Measurements from ENCODE around the gene TLE2. TPM values are rescaled to one million over a fixed set of nuclear protein-coding genes. Genes with fewer than 3 reads are reported as not detected.
"Not testable (repeated sequence)": the region's sequence is repeated elsewhere in the genome, so short reads cannot be mapped to it uniquely, and the experiment has no call there.

The TLE2 gene
- total RNA-seq, 1 donor from 2014 or later: 20.6 TPM

- DNase-seq (ENCODE audit: low read depth, low spot score): no peak
Observed at GRCh38 chr19:3056417-3057088, 27.5 kb upstream of the TLE2 start.

GRCh38 chr19:3055741-3056416, 26.8 kb upstream of the TLE2 start:
- no peak for DNase-seq (ENCODE audit: low read depth, low spot score)

- no peak for DNase-seq (ENCODE audit: low read depth, low spot score)
Observed at GRCh38 chr19:3054972-3055740, 26.1 kb upstream of the TLE2 start.

GRCh38 chr19:3054265-3054971, 25.3 kb upstream of the TLE2 start:
- no peak for DNase-seq (ENCODE audit: low read depth, low spot score)

DNA sequence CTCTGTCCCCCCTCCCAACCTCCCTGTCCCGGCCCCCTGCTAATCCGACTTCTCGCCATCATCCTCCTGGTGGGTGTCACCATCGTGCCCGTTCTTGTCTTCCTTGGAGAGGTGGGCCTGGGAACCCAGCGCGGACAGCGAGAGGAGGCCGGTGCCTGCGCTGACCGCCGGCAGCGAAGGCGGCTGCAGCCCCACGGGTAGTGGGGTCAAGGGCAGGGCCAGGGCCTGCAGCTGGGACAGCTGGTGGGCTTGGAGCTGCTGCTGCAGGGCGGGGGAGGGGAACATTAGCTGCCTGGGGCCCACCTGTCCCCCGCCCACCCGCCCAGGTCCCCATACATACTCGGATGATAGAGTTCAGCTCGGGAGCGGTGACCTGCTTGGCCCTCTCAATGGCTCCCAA, 24.7 kb upstream of the TLE2 start:
- DNase-seq (ENCODE audit: low read depth, low spot score): no peak

GRCh38 chr19:3053218-3053621, 24.1 kb upstream of the TLE2 start:
- DNase-seq (ENCODE audit: low read depth, low spot score): no peak

DNA sequence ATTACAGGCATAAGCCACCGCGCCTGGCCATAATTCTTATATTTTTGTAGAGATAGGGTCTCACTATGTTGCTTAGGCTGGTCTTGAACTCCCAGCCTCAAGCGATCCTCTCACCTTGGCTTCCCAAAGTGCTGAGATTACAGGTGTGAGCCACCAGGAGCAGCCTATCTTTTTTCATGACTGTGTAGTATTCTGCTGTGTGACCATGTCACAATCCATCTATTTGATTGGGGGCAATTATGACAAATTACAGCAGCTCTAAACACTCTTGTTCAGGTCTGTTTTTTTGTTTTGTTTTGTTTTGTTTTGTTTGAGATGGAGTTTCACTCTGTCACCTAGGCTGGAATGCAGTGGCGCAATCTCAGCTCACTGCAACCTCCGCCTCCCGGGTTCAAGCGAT, 20.9 kb upstream of the TLE2 start:
- not testable (repeated sequence) for DNase-seq (ENCODE audit: low read depth, low spot score)

- DNase-seq (ENCODE audit: low read depth, low spot score): no peak
Observed at GRCh38 chr19:3049089-3049488, 20.0 kb upstream of the TLE2 start.

DNA sequence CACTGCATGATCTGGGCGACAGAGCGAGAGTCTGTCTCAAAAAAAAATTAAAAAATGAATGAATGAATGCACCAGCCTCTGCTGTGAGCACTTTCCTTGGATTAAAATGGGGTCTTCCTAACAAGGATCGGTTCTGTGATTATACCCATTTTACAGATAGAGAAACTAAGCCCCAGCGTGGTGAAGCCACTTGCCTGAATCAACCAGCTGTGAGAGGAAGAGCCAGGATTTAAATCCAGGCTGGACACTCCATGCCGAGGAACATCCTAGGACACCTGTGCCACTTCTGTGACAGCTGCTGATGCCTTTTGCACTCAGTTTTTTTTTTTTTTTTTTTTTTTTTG, 19.1 kb upstream of the TLE2 start:
- DNase-seq (ENCODE audit: low read depth, low spot score): no peak

- no peak for DNase-seq (ENCODE audit: low read depth, low spot score)
Observed at GRCh38 chr19:3047496-3048189, 18.6 kb upstream of the TLE2 start.

DNA sequence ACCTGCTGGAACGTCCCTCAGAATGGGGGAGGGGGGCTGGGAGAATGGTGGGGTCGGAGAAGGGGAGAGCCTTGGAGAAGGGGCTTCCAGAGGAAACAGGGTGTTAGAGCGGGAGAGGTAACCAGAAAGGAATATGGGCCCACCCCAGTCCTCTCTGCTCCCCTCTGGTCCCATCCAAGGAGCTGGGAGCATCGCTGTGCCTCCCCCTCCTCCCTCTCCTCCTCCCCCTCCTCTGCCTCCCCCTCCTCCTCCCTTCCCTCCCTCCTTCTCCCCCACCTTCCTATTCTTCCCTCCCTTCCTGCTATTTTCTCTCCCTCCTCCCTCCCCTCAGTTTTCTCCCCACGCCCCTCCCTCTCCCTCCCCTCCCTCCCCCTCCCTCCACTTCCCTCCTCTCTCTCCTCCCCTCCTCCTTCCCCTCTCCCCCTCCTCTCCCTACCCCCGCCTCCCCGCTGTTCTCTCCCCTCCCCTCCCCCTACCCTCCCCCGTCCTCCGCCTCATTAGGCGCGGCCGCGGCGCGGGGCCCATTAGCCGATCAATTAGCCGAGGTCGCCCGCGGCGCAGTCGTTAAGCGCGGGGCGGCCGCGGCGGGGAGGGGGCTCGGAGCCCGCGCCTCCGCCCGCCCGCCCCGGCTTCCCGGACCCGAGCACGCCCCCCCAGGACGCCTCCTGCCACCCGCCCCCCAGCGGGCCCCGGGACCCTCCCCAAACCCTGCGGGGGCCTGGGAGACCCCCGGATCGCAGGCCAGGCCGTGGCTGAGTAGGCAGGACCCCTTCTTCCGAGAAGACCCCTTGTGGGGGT, 17.8 kb upstream of the TLE2 start:
- no peak for DNase-seq (ENCODE audit: low read depth, low spot score)

DNA sequence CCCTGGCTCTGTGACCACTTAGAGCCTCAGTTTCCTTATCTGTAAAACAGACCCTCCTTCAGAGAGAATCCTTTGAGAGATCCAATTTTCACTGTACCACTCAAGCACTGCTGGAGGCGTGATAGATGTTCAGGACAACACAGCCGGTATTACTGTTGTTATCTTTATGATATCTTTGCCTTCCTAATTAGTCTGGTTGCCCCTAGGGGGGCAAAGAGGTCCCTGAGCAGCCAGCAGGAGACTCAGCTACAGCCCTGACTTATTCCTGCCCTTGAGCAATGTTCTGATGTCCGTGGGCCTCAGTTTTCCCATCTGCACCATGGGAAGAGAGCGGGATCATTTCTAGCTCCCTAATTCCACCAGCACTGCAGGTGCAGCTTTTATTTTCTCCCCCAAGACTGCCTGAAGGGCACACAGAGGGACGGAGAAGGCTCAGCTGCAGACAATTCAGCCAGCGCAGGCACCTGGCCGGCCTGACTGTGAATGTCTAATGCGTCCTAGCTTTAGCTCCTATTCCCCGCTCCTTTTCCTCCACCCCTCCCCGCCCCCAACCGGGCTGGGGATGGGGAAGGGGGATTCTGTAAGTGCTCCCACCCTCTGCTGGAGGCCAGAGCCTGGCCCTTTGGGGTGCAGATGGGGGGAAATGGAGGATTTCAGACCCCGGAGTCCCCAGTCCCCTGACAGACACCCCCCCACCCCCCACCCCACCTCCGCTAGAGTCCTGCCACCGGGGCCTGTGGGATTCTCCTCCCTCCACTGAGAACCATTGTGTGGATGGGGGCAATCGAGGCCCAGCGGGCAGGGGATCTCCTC, 17.0 kb upstream of the TLE2 start:
- no peak for DNase-seq (ENCODE audit: low read depth, low spot score)

DNA sequence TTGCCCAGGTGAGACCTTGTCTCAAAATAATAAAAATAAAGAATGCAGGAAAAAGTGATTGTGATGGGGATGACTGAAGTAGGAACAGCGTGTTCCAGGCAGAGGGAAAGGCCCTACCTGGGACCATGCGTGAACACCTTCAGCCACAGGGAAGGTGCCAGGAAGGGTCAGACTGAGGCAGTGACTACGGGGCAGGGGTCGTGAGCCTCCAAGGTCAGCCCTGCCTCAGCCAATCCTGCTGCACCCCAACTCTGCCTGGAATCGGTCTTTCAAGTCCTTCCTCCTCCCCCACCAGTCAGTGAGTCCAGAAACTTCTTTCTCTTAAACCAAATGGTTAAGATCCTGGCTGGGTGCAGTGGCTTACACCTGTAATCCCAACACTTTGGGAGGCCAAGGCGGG, 16.1 kb upstream of the TLE2 start:
- DNase-seq (ENCODE audit: low read depth, low spot score): no peak

- no peak for DNase-seq (ENCODE audit: low read depth, low spot score)
Observed at GRCh38 chr19:3042621-3043267, 13.7 kb upstream of the TLE2 start.

DNA sequence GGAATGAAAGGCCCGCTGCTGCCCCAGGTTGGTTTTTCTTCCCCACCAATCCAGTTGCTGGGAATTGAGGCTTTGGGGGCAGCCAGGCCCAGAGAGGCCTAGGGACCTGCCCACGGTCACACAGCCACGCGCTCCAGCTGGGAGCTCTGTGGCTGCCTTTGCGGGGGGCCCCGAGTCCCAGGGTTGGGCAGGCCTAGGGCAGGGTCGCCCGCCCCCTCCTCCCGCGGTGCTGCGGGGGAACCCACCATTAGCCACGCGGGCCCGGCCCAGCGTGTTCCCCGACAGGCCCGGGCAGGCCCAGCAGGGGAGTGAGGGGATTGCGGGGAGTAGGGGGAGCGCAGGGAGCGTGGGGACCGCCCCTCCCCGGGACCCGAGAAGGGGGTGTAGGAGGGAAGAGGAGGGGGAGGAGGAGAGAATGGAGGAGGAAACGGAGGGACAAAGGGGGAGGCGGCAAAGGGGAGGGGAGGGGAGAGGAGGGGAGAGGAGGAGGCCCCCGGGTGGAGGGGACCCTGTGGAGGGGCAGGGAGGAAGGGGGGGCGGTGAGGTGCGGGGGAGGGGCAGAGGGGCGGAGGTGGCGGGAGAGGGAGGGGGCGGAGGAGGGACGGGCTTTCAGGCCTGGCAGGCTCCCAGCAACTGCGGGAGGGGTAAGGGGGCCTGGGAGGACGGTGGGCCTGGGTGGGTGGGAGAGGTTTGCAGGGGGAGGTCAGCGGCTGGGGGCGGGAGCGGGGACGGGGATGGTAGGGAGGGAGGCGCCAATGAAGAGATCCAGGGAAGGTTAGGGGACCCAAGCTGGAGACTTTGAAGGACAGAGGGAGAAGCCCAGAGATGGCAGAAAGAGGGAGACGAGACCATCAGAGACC, 12.9 kb upstream of the TLE2 start:
- no peak for DNase-seq (ENCODE audit: low read depth, low spot score)

DNA sequence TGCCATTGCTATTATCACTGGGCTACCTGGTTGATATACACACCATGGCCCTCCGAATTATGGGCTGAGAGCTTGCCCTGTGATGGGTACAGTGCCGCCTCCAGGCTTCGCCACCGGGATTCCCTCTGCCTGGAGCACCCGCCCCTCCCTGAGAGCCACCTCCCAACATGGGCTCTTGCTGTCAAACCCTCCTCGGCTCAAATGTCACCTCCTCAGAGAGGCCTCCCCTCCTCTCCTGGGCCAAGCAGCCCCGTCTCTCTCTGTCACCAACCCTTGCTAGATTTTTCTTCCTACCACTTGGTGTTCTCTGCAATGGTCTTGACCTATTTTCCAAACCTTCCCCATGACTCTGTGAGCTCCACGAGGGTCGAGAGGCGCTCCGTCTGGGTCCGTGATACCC, 12.2 kb upstream of the TLE2 start:
- no peak for DNase-seq (ENCODE audit: low read depth, low spot score)

DNA sequence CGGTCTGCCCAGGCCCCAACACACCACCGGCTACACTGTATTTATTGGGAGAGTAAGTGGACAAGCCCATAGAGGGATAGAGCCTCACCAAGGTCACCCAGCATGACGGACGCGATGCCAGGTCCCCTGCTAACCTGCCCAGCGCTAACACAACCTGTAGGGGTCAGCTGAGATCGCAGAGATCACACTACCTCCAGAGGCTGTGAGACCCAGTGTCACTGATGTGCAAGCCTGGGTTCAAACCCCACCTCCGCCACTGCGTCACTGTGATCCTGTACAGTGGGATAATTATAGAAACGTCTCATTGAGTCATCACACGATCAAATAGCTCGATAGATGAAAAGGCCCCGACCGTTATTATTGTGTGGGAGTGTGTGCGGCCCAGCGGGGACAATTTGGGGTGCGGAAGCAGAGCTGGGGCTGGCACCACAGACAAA, 10.6 kb upstream of the TLE2 start:
- no peak for DNase-seq (ENCODE audit: low read depth, low spot score)

DNA sequence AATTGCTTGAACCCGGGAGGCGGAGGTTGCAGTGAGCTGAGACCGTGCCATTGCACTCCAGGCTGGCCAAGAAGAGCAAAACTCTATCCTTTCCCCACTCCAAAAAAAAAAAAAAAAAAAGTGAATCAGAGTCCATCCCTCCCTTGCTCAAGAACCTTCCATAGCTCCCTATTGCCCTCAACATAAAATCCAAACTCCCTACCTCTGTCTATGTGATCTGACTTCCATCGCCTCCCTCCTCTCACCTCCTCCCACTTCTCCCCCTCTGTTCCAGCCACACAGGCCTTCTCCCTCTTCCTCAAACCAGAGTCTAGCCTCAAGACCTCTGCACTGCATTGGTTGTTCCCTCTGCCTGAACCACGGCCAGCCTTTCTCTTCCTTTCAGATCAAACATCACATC, 10.0 kb upstream of the TLE2 start:
- DNase-seq (ENCODE audit: low read depth, low spot score): no peak

Measured in pulmonary artery endothelial cell (primary cell).